Measurements from ENCODE around the gene RALGPS1.

RALGPS1 gene

GRCh38 chr9:127128341-127129072 lies 213.9 kb downstream of the RALGPS1 start:
- no peak for DNase-seq

- DNase-seq: no peak
These were observed 214.6 kb downstream of the RALGPS1 start for GRCh38 chr9:127129073-127129717.

GRCh38 chr9:127129718-127130085 lies 215.1 kb downstream of the RALGPS1 start:
- no peak for DNase-seq

GRCh38 chr9:127130235-127130634 lies 215.7 kb downstream of the RALGPS1 start:
- DNase-seq: no peak

- DNase-seq: no peak
These were observed 216.3 kb downstream of the RALGPS1 start for GRCh38 chr9:127130661-127131538.

GRCh38 chr9:127131871-127132270 lies 217.3 kb downstream of the RALGPS1 start:
- DNase-seq: no peak

- no peak for DNase-seq
These were observed 217.8 kb downstream of the RALGPS1 start for GRCh38 chr9:127132375-127132774.

GRCh38 chr9:127132921-127133647 lies 218.5 kb downstream of the RALGPS1 start:
- DNase-seq: no peak

GRCh38 chr9:127133739-127134167 lies 219.2 kb downstream of the RALGPS1 start:
- no peak for DNase-seq

GRCh38 chr9:127135056-127135745 lies 220.6 kb downstream of the RALGPS1 start:
- no peak for DNase-seq

- no peak for DNase-seq
These were observed 221.7 kb downstream of the RALGPS1 start for GRCh38 chr9:127136081-127136879.

- DNase-seq: no peak
These were observed 222.5 kb downstream of the RALGPS1 start for GRCh38 chr9:127136880-127137639.

- no peak for DNase-seq
These were observed 223.2 kb downstream of the RALGPS1 start for GRCh38 chr9:127137640-127138360.

GRCh38 chr9:127138444-127138843 lies 223.9 kb downstream of the RALGPS1 start:
- DNase-seq: no peak

- DNase-seq: no peak
These were observed 224.6 kb downstream of the RALGPS1 start for GRCh38 chr9:127139071-127139731.

GRCh38 chr9:127139775-127140174 lies 225.2 kb downstream of the RALGPS1 start:
- DNase-seq: no peak

- DNase-seq: no peak
These were observed 225.6 kb downstream of the RALGPS1 start for GRCh38 chr9:127140181-127140580.

GRCh38 chr9:127140842-127141675 lies 226.5 kb downstream of the RALGPS1 start:
- DNase-seq: no peak
